Stimulated activated CD8-positive, alpha-beta memory T cell treated with anti-CD3 and anti-CD28 coated beads, Interleukin-12 subunit alpha, Interleukin-12 subunit beta, amount 100 ng/mL, for 24 hours (primary cell): ENCODE results near the gene MAPK8IP3.

Source experiments
- DNase-seq: peaks from one replicate; pipeline ENCODE4 v3.0.0-alpha.2; 2020; ENCODE audit errors: extremely low read depth

The MAPK8IP3 gene

DNA sequence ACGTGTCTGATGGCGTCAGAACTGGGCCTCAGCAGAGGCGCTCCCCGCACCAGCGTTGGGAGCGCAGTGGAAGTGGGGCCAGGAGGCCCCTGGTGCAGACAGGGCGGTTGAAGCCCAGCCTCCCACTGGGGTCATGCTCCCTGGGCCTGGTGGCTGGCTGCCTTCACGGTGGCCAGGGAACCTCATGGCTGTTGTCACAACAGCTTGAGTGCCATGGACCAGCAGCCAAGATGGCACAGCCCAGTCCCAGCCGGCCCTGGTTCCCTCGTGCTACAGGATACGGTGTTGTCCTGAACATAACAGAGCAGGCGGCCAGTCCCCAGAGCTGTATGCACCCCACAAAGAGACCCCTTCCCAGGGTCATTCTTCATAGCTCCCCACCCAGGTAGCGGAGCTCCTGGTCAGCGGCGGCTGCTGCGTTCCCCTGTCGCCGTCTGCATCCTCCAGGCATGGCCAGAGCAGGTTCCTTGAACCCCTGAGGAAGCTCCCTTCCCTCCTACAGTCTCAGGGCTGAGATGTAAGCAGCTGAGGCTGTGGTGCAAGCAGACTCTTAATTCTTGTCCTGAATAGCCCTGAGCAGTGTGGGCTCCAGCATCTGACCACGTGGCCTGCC is 35.7 kb downstream of the MAPK8IP3 start:
- no peak for DNase-seq

- no peak for DNase-seq
These were observed 37.7 kb downstream of the MAPK8IP3 start for GRCh38 chr16:1743376-1744337.

DNA sequence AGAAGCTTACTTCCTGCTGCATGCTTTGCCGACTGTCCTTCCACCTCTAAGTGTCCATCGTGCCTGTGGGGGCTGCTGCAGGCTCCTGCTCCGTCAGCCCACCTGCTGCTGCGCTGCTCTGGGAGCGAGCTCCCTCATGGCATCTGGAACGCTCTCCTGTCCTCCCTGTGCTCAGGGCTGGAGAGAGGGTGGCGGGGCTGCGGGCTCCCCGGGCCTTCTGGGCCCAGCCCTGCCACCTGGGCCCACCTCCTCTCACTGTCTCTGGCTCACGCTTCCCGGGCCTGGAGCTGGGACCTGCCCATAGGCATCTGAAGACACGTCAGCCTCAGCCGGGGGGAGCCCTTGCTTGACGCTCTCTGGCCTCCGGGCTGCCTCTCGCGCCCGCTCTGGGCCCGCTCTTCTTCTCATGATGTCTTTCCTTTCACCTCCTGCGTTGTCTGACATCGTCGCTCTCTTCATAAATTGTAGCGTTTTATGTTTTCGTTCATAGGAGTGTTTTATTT is 38.4 kb downstream of the MAPK8IP3 start:
- DNase-seq, result no peak

GRCh38 chr16:1745181-1745899 is 39.3 kb downstream of the MAPK8IP3 start:
- no peak for DNase-seq

DNA sequence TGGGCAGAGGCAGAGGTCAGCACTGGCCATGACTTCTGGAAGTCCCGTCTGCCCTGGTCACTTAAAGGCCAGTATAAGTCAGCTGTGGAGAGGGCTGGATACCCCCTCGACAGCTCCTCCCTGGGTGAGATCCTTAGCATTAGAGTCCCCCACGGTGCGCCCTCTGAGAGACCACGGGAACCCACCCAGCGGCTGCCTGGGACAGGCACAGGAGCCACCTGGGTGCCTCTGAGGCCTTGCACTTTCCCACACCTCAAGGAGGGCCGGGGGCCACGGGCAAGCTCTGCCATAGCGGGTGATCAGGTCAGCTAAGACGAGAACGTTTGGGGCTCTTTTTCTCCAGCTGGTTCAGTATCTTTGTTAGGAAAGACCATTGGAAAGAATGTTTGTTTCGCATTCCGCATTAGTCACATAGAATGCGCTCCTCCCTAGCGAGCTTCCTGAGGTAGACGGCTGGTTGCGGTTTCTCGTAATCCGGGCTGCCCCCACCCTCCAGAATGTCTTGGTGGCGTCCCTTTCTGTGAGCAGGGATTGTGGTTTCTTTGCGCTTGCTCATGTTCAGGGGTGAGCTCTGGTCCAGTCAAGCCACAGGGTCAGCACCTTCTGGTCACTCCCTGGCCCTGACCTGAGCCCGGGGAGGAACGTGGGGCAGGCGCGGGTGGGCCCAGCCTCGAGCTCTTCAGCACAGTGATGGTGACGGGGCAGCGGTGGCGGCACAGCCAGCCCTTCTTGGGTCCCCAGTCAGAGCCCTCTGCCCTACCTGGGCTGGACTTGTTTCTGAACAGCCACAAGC is 40.1 kb downstream of the MAPK8IP3 start:
- no peak for DNase-seq

GRCh38 chr16:1746693-1747195 is 40.7 kb downstream of the MAPK8IP3 start:
- no peak for DNase-seq

GRCh38 chr16:1747934-1748333 is 41.9 kb downstream of the MAPK8IP3 start:
- DNase-seq, result no peak

DNA sequence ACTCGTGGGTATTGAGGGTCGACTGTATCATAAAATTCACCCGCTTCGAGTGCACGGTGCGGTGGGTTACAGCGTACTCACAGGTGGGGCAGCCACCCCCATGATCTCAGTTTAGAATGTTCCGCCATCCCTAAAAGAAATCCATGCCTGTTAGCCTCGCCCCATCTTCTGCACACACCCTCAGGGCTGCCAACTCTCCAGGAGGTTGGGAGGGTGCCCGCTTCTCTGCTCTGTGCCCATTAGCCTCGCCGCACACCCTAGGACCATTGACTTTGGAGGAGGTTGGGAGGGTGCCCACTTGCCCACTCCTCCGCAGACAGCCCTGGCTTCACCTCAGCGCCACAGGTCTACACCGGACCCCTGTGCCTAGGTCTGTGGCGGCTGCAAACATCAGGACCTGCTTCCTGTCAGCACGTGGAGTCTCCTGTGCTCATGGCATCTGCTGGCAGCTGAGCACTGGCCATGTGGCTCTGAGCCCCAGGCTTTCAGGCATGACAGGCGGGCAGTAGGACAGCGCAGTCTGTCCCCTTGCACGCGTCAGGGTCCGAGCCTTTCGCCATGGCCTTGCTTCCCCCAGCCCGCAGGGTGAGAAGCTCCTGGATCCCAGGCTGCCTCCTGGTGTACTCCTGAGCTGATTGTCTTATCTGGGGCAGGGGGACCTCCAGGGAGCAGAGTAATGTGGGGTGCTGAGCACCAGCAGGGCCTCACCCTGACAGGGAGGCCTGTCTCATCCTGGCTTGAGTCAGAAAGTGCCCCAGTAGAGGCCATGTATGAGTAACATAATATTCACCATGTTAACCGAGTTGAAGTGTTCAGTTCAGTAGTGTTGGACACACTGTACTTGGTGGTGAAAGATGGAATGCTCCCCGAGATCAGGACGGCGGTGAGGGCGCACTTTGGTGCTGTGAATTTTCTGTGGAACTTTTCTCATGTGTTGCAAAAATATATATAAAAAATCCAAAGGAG is 43.4 kb downstream of the MAPK8IP3 start:
- DNase-seq, result no peak

GRCh38 chr16:1751946-1752345 is 46.0 kb downstream of the MAPK8IP3 start:
- no peak for DNase-seq

DNA sequence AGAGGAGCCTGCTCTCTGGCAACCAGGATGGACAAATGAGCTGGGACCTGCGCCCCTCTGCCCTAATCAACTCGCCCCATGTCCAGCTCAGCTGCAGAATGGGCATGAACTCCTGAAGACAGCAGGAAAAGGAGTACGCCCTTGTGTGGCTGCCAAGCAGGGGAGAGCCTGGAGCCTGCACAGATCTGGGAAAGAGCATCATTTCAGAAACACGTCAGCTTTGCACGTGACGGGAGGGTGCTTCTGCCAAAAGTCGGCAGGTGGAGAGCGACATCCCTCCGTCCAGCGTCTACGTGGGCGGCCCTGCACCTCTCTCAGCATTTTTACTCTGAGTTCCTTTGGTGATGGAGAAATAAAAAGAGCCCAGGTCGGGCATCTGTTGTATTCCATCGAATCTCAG is 46.9 kb downstream of the MAPK8IP3 start:
- no peak for DNase-seq

GRCh38 chr16:1754204-1754603 is 48.2 kb downstream of the MAPK8IP3 start:
- no peak for DNase-seq

- no peak for DNase-seq
These were observed 51.9 kb downstream of the MAPK8IP3 start for GRCh38 chr16:1757714-1758461.

- no peak for DNase-seq
These were observed 52.9 kb downstream of the MAPK8IP3 start for GRCh38 chr16:1758923-1759322.

DNA sequence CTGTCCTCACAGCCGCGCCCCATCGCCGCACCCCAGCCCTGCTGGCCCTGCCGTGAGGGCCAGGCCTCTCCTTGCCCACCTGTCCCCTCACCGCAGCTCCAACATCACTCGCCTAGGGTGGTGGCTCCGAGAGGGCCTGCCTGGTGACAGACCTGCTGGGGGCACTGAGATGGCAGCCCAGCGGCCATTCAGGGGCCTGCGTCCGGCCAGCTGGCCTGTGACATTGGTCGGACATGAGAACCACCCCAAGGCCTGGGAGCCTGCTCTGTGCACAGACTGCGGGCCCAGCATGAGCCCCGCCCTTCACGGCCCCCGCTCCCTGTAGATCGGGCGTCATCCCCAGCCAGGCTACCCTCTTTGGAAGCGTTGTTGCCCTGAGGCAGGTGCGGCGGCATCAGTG is 53.5 kb downstream of the MAPK8IP3 start:
- DNase-seq, result no peak

- DNase-seq, result no peak
These were observed 54.9 kb downstream of the MAPK8IP3 start for GRCh38 chr16:1760911-1761310.

DNA sequence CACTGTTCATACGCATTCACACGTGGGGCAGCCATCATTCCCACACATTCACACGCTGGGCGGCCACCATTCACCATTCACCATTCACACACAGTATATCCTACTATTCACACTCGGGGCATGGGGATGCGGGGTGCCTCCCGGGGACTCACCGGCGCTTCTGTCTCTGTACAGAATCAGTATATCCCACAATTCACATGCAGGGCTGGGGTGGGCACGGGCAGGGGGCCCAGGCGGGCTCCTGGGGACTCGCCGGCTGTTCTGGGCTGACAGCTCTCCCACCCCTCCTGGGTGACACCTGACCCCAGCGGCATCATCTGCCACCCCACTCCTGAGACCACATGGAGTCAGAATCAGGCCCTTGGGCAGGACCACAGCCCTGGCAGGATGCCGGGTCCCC is 55.8 kb downstream of the MAPK8IP3 start:
- no peak for DNase-seq

DNA sequence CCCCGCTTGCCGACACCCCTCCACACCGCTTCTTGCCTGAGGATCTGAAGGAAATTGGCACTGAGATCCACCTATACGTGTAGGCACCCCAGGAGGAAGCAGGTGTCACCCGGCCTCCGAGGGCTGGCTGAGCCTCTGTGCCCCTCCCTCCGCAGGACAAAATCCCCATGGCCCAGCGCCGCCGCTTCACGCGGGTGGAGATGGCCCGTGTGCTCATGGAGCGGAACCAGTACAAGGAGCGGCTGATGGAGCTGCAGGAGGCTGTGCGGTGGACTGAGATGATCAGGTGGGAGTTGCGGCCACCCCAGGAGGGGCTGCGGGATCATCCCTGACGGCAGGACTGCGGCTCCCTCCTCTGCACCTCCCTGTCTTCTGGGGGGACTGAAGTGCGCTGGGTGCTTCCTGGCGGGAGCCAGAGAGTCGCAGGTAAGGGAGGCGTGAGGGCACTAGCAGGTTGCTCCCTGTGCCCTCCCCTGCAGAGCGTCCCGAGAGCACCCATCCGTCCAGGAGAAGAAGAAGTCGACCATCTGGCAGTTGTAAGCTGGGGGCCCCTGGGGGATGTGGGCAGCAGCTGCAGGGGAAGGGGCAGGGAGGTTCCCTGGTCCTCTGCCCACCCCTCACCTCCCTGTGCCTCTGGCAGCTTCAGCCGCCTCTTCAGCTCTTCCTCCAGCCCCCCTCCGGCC is 56.3 kb downstream of the MAPK8IP3 start:
- DNase-seq, result no peak

DNA sequence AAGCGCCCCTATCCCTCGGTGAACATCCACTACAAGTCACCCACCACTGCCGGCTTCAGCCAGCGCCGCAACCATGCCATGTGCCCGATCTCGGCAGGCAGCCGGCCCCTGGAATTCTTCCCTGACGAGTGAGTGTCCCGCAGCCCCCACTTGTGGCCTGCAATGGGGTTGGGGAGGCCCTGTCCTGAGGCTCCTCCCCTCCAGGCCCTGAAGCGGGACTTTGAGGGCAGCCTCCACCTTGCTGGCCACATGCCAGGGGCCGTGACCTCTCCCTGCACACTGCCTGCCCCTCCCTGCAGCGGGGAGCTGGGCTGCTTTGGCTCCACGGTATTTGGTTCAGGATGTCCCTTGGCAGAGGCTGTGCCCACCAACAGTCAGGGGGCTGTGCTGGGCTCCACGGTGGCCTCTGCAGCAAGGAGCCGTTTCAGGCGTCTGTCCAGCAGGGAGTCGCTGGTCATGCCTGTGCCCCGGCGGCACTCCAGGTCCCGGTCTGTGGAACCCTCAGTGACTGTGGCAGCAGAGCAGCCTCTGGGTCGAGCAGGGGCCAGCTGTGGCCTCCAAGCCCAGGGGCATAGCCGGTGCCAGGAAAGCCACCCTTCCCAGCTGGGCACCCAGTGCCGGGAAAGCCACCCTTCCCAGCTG is 57.0 kb downstream of the MAPK8IP3 start:
- DNase-seq, result no peak
